Esophagus (tissue), 2 donors: Measurements from ENCODE around the gene CRYBG3. TPM values are rescaled to one million over a fixed set of nuclear protein-coding genes. Genes with fewer than 3 reads are reported as not detected.

Experiments
- H3K27ac ChIP-seq, 2 donors: one replicate each; pipeline ENCODE4 v1.5.1; 2013; ENCODE audit warnings: low read depth in 2 of 2, mild to moderate bottlenecking in 2 of 2, inconsistent platforms in 1 of 2, low read length in 1 of 2, moderate library complexity in 1 of 2
- H3K27me3 ChIP-seq, 2 donors: one replicate each; pipeline ENCODE4 v1.6.1; 2013; ENCODE audit warnings: low read length in 2 of 2, control low read depth in 1 of 2, mild to moderate bottlenecking in 1 of 2; ENCODE audit not compliant: insufficient read depth in 2 of 2, control insufficient read depth in 1 of 2
- H3K36me3 ChIP-seq, 2 donors: one replicate each; pipeline ENCODE4 v1.6.1; 2013; ENCODE audit warnings: low read length in 1 of 2; ENCODE audit not compliant: control insufficient read depth in 2 of 2, insufficient read depth in 2 of 2
- H3K4me1 ChIP-seq, 2 donors: one replicate each; pipeline ENCODE4 v1.6.1; 2013; ENCODE audit warnings: low read length in 1 of 2; ENCODE audit not compliant: control insufficient read depth in 2 of 2, insufficient read depth in 2 of 2
- H3K4me3 ChIP-seq, 2 donors: one replicate each; pipeline ENCODE4 v1.5.1; 2013; ENCODE audit warnings: low read length in 2 of 2, mild to moderate bottlenecking in 2 of 2, low read depth in 1 of 2, moderate library complexity in 1 of 2
- H3K9me3 ChIP-seq, 2 donors: one replicate each; pipeline ENCODE4 v1.6.1; 2013; ENCODE audit warnings: mild to moderate bottlenecking in 2 of 2, low read depth in 1 of 2, low read length in 1 of 2, moderate library complexity in 1 of 2; ENCODE audit not compliant: control insufficient read depth in 2 of 2, insufficient read depth in 1 of 2
- WGBS, 2 donors: extraction: QIAGEN DNeasy Blood & Tissue Kit; methylation state at CpG; one replicate each; pipeline ENCODE4 v1.1.7; 2013; 5-methylcytosine and 5-hydroxymethylcytosine counted together
- polyA plus RNA-seq, 2 donors: library from polyadenylated mRNA; stranded (reverse); fragments of 200-250 nt; gene quantifications; one replicate each; pipeline ENCODE4 v1.2.3, GENCODE V29; 2013
- donor health status: healthy with polysubstance abuse.
- donor health status: Bipolar disorder and iron deficiency.

Gene CRYBG3
- polyA plus RNA-seq, 2 donors = 5.0 to 10.0 TPM

DNA sequence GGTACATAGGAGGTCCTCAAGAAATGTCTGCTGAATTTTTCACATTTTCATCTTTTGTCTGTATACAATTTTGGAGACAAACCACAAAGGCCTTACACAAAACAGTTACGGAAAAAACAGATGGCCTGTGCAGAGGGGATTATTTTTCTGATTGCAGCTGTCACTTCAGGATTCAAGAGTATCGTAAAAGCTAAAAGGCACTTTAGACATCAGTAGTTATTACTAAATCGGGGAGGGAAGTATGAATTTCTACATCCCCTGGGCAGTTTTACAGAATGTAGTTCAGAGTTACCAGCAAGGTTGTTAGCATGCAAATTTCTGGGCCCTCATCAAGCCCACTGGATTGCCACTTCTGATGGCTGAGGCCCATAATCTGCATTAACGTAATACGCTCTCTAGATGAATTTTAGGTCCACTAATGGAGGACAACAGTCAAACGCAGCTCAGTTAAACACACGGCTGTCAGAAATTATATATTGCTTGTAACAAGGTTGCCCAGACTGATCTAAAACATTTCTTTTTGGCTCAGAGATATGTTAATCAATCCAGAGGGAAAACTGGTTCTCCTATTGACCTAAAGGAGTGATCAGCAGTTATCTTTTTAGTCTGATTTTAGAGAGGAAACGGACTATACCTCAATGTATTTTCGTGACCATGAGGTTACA lies 149.3 kb downstream of the CRYBG3 start:
- Histone ChIP-seq H3K4me1 (peaks cover 2% of the 10 kb centered on the region in 2 donors), H3K27ac (peak overlapping the region; percentile 87 to 97), H3K4me3 (peak overlapping the region; percentile 86 to 87), H3K36me3 (peaks cover 3 to 7% of the 10 kb centered on the region in 2 donors), H3K27me3 (no peaks in the 10 kb centered on the region), H3K9me3 (no peaks in the 10 kb centered on the region)
- WGBS, 2 donors = 55 to 59% methylated on average over 9 of the region's 9 CpGs

DNA sequence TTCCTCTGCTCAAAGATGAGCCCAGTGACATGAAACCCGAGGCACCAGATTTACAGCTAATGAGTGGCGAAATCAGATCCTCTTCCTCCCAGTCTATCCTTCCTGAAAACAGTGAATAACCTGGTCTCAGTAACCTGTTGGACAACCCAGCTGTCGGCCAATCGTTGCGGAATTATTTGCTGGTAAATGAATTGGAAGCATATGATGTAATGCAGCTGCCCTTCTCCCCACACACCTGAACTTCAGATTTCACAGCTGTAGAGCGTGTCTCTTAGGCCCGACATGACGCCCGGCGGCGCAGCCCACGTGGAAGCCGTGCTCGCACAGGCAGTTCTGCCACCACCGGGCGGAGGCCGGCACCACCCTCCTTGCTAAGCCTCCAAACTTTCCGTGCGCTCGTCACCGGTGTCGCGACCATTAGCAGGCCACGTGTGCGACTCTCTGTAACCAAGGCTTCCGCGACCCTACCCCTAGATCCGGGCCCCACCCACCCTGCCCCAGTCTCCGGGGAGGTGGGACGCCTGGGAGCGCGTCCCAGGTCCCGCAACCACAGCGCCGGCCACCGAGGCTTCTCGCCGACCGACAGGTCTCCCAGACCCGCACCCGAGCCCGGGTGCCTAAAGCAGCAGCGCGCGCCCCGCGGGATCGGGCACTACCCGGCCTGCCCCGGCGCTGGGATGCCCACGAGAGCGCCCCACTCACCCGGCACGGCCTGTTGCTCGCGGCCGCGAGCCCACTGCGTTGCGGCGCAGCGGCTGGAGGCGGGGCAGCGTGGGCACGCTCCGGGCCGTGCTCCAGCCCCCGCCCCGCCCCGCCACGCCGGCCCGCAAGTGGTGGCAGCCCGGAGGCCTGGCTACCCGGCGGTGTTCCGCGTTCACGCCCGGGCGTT lies 150.1 kb downstream of the CRYBG3 start, which contains the start of gene RIOX2:
RIOX2 (minus strand) TSS at position 753 of the 889 bp plus-strand sequence. CDS start 4,838 bp downstream, outside the sequence.
- Histone ChIP-seq H3K36me3 (peaks cover 3 to 5% of the 10 kb centered on the region in 2 donors), H3K4me3 (peak within 1 kb of the TSS; percentile 86 to 87), H3K9me3 (no peaks in the 10 kb centered on the region), H3K27me3 (no peaks in the 10 kb centered on the region), H3K4me1 (peaks cover 2% of the 10 kb centered on the region in 2 donors), H3K27ac (peak within 1 kb of the TSS; percentile 87 to 97)
- 1% methylated on average over 65 to 82 of the region's 82 CpGs for WGBS, 2 donors

- Histone ChIP-seq H3K27ac (peak overlapping the region in 1 of 2 donors; percentile 97), H3K9me3 (no peaks in the 10 kb centered on the region)
Measured at GRCh38 chr3:97972976-97973375, 151.2 kb downstream of the CRYBG3 start.

DNA sequence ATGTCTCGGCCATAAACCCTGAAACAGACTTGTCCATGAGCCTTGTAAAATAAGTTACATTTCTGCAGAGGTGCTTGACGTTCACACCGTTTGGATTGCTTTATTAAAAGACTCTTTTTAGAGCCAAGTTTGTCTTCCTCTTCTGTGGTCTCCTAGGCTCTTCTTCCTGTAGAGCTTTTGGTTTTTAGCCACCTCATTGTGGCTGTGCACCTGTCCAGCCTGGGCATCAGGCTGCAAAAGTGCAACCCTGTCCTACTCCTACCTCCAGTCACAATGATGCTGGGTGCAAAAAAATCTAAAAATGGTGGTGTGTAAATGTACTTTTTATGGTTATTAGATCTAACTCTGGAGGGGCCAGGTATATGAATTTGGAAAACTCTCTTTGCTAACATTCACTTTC lies 153.2 kb downstream of the CRYBG3 start:
- H3K4me1 ChIP-seq = peaks cover 2% of the 10 kb centered on the region in 2 donors
- H3K27ac ChIP-seq = no peak overlapping the region
- no peaks in the 10 kb centered on the region for H3K36me3 ChIP-seq
- H3K4me3 ChIP-seq = no peak overlapping the region
- no peaks in the 10 kb centered on the region for H3K9me3 ChIP-seq
- H3K27me3 ChIP-seq = no peaks in the 10 kb centered on the region
- 68 to 69% methylated on average over 3 of the region's 3 CpGs for WGBS, 2 donors

More at GRCh38 chr3:97972976-97973375, 151.2 kb downstream of the CRYBG3 start:
- WGBS, 2 donors = 95 to 97% methylated on average over 9 of the region's 9 CpGs
- Histone ChIP-seq H3K36me3 (no peaks in the 10 kb centered on the region), H3K4me1 (peaks cover 2% of the 10 kb centered on the region in 2 donors), H3K27me3 (no peaks in the 10 kb centered on the region), H3K4me3 (peak overlapping the region in 1 of 2 donors; percentile 87)

- 80 to 82% methylated on average over 1 of the region's 1 CpG for WGBS, 2 donors
- Histone ChIP-seq H3K4me3 (no peak overlapping the region), H3K27ac (no peak overlapping the region), H3K36me3 (no peaks in the 10 kb centered on the region), H3K27me3 (no peaks in the 10 kb centered on the region), H3K4me1 (peaks cover 2% of the 10 kb centered on the region in 2 donors), H3K9me3 (no peaks in the 10 kb centered on the region)
Measured at GRCh38 chr3:97975466-97975865, 153.7 kb downstream of the CRYBG3 start.

DNA sequence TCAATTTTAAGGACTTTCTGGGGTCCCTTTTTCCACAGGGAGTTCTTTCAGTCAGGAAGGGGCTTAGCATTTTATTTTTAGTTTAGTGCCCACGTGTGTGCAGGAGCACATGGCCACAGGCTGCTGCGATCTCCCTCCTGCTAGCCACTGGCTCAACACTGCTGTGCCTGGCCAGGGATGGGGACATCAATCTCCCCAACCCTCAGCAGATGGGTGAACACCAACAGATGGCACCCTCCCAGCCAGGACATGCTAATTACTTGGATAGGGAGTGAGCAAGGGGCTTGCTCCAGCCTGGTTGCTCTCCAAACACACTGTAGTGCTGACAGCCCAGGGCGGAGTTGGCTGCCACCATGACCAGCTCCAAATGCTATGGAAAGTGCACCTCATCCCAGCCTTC lies 157.8 kb downstream of the CRYBG3 start:
- no peaks in the 10 kb centered on the region for H3K36me3 ChIP-seq
- H3K4me3 ChIP-seq = no peak overlapping the region
- H3K27me3 ChIP-seq = no peaks in the 10 kb centered on the region
- WGBS, 2 donors = 93% methylated on average over 3 of the region's 3 CpGs
- no peak overlapping the region for H3K27ac ChIP-seq
- no peaks in the 10 kb centered on the region for H3K9me3 ChIP-seq
- H3K4me1 ChIP-seq = no peaks in the 10 kb centered on the region

GRCh38 chr3:97981886-97982285 lies 160.1 kb downstream of the CRYBG3 start:
- H3K27me3 ChIP-seq = no peaks in the 10 kb centered on the region
- H3K4me3 ChIP-seq = no peak overlapping the region
- H3K27ac ChIP-seq = no peak overlapping the region
- 44 to 52% methylated on average over 3 of the region's 3 CpGs for WGBS, 2 donors
- H3K36me3 ChIP-seq = no peaks in the 10 kb centered on the region
- no peaks in the 10 kb centered on the region for H3K4me1 ChIP-seq
- H3K9me3 ChIP-seq = no peaks in the 10 kb centered on the region

DNA sequence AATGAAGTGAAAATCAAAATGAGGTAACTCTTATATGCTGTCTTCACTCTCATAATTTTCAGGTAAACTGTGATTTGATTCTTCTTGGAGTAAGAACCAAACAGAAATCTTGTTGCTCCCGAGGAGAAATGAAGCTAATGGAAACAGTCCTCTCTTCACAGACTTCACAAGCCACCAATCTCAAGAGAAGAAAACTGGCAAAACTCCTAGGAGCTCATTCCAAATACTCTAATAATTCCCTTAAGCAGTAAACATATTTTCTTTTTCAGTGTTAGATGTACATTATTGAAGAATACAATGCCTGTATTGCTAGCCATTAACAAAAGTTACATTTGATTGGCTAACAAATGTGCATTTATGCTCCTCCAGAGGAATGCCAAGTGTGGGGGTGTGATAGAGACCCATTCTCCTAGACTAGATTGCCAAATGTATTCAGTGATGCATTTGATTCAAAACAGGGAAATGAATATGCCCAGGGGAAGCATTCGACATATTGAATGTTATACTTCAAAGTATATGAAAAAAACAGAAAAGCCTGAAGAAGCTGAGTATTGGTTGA lies 162.2 kb downstream of the CRYBG3 start:
- no peaks in the 10 kb centered on the region for H3K27me3 ChIP-seq
- no peaks in the 10 kb centered on the region for H3K36me3 ChIP-seq
- 44 to 46% methylated on average over 2 of the region's 2 CpGs for WGBS, 2 donors
- H3K9me3 ChIP-seq = no peaks in the 10 kb centered on the region
- no peak overlapping the region for H3K27ac ChIP-seq
- H3K4me3 ChIP-seq = no peak overlapping the region
- H3K4me1 ChIP-seq = no peaks in the 10 kb centered on the region

GRCh38 chr3:97987306-97987705 lies 165.5 kb downstream of the CRYBG3 start:
- no peaks in the 10 kb centered on the region for H3K36me3 ChIP-seq
- WGBS, 2 donors = 85% methylated on average over 2 of the region's 2 CpGs
- no peaks in the 10 kb centered on the region for H3K27me3 ChIP-seq
- peaks cover 0 to 1% of the 10 kb centered on the region in 2 donors for H3K4me1 ChIP-seq
- H3K27ac ChIP-seq = no peak overlapping the region
- no peak overlapping the region for H3K4me3 ChIP-seq
- no peaks in the 10 kb centered on the region for H3K9me3 ChIP-seq
